Retinal pigment epithelial cell (primary cell): ENCODE measurements around the gene SIX1.
A peak's percentile ranks its signal among the peaks of the same experiment; 100 is the strongest.

ENCODE experiments used
- DNase-seq: peaks from one replicate; pipeline ENCODE4 v3.0.0-alpha.2; 2010; ENCODE audit warnings: low read depth
- H3K4me3 ChIP-seq: 2 replicates; pipeline ENCODE4 v1.5.1; 2011; ENCODE audit warnings: mild to moderate bottlenecking, low read length, control low read depth, moderate library complexity
- TF ChIP-seq, protein P1 (sequence below): conservative IDR thresholded peaks from 2 replicates; pipeline ENCODE4 v1.5.1; 2011; ENCODE audit warnings: low read depth, low read length, control low read depth, inconsistent platforms

Gene SIX1

GRCh38 chr14:60651086-60651795, 2.0 kb upstream of the SIX1 start:
- no peak for DNase-seq
- TF ChIP-seq, protein P1, sequence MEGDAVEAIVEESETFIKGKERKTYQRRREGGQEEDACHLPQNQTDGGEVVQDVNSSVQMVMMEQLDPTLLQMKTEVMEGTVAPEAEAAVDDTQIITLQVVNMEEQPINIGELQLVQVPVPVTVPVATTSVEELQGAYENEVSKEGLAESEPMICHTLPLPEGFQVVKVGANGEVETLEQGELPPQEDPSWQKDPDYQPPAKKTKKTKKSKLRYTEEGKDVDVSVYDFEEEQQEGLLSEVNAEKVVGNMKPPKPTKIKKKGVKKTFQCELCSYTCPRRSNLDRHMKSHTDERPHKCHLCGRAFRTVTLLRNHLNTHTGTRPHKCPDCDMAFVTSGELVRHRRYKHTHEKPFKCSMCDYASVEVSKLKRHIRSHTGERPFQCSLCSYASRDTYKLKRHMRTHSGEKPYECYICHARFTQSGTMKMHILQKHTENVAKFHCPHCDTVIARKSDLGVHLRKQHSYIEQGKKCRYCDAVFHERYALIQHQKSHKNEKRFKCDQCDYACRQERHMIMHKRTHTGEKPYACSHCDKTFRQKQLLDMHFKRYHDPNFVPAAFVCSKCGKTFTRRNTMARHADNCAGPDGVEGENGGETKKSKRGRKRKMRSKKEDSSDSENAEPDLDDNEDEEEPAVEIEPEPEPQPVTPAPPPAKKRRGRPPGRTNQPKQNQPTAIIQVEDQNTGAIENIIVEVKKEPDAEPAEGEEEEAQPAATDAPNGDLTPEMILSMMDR = no peak
- H3K4me3 ChIP-seq = no peak overlapping the region

- DNase-seq = no peak
- TF ChIP-seq, protein P1 = no peak
- H3K4me3 ChIP-seq = no peak overlapping the region
These were observed 1.2 kb upstream of the SIX1 start for GRCh38 chr14:60650373-60650961.

DNA sequence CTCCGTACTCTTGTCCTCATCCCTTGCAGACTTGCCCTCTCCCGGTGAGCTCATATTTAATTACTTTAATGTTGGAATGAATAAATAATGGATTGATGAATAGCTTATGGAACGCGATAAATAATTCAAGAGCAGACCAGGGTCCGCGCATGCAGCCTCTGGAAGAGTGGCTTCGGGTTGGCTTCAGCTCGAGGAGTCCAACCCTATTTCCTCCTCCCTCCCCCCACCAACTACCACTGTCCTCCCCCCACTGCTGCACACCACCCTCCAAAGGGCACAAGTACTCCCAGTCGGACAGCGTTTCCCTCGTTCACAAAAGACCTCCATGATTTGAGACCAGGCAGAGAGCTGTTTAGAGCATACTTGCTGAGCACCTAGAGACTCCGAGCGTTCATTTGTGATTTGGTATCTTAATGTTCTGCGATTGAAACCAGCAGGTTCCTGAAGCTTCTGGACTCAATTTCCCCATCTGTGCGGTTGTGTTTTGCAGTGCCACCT, 647 bp upstream of the SIX1 start:
- TF ChIP-seq, protein P1 = no peak
- peak overlapping the region; percentile 30 for H3K4me3 ChIP-seq

DNA sequence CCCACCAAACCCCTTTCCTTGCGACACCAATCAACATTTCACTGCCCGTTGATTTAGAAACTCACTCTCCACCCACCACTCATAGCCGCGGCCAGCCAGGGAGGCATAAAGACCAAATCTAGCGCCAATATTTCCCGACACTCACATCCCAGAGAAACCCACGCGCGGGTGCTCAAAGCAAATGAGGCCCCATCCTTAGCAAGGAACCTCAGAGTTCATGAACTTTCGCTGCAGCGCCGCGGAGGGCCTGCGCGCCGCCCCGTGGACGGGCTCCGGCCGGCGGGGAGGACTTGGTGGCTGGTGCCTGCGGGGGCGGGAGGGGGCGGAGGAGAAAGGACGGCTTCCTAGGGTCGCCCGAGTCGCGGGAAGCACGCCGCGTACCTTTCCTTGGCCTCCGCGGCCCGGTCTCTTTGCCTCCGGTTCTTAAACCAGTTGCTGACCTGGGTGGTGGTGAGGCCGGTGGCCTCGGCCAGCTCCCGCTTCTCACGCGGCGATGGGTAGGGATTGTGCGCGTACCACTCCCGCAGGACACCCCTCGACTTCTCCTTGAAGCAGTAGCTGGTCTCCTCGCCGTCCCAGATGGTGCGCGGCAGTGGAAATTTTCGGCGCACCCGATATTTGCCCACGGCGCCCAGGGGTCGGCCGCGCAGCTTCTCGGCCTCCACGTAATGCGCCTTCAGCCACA, 886 bp downstream of the SIX1 start:
- DNase-seq = no peak
- peak overlapping the region; percentile 14 for H3K4me3 ChIP-seq
- TF ChIP-seq, protein P1 = no peak

More for the DNA sequence above, 647 bp upstream of the SIX1 start:
- DNase-seq = no peak

- no peak for DNase-seq
- TF ChIP-seq, protein P1 = no peak
- H3K4me3 ChIP-seq = peak overlapping the region; percentile 5
These were observed 1.4 kb downstream of the SIX1 start for GRCh38 chr14:60647837-60648248.

GRCh38 chr14:60647081-60647836, 2.0 kb downstream of the SIX1 start:
- no peak overlapping the region for H3K4me3 ChIP-seq
- TF ChIP-seq, protein P1 = no peak
- DNase-seq = no peak
